ENCODE data around the gene IQCE. TPM values are rescaled to one million over a fixed set of nuclear protein-coding genes. Genes with fewer than 3 reads are reported as not detected.

The IQCE gene
- total RNA-seq, 1 experiment from 2014 or later = 0.93 TPM

- no peaks in the 10 kb centered on the region for H3K79me2 ChIP-seq (ENCODE audit: low read length)
- H3K27ac ChIP-seq (ENCODE audit: low read length) = no peak overlapping the region
- no peaks in the 10 kb centered on the region for H3K36me3 ChIP-seq (ENCODE audit: insufficient read depth, low read length)
- H2AFZ ChIP-seq (ENCODE audit: low read length) = no peak overlapping the region
- no peak for DNase-seq
- H4K20me1 ChIP-seq (ENCODE audit: insufficient read depth, low read depth, low read length) = no peaks in the 10 kb centered on the region
- H3K4me3 ChIP-seq (ENCODE audit: low read length) = no peak overlapping the region
- H3K4me2 ChIP-seq (ENCODE audit: low read depth, low read length, poor library complexity, severe bottlenecking) = no peak overlapping the region
- H3K9ac ChIP-seq (ENCODE audit: low read length) = no peak overlapping the region
- no peaks in the 10 kb centered on the region for H3K4me1 ChIP-seq (ENCODE audit: low read length)
- H3K9me3 ChIP-seq (ENCODE audit: low read length) = no peaks in the 10 kb centered on the region
- H3K9me2 ChIP-seq (replicated peaks; ENCODE audit: insufficient read depth, low read length) = no peaks in the 10 kb centered on the region
- no peaks in the 10 kb centered on the region for H3K27me3 ChIP-seq (ENCODE audit: low read length)
Observed at GRCh38 chr7:2622869-2623697, 64.3 kb downstream of the IQCE start.

- Histone ChIP-seq H2AFZ (ENCODE audit: low read length) (no peak overlapping the region), H3K9me3 (ENCODE audit: low read length) (no peaks in the 10 kb centered on the region), H3K27me3 (ENCODE audit: low read length) (no peaks in the 10 kb centered on the region), H3K27ac (ENCODE audit: low read length) (no peak overlapping the region), H3K4me3 (ENCODE audit: low read length) (no peak overlapping the region), H3K79me2 (ENCODE audit: low read length) (no peaks in the 10 kb centered on the region), H4K20me1 (ENCODE audit: insufficient read depth, low read depth, low read length) (no peaks in the 10 kb centered on the region), H3K36me3 (ENCODE audit: insufficient read depth, low read length) (no peaks in the 10 kb centered on the region), H3K9ac (ENCODE audit: low read length) (no peak overlapping the region), H3K4me1 (ENCODE audit: low read length) (no peaks in the 10 kb centered on the region), H3K9me2 (replicated peaks; ENCODE audit: insufficient read depth, low read length) (no peaks in the 10 kb centered on the region), H3K4me2 (ENCODE audit: low read depth, low read length, poor library complexity, severe bottlenecking) (no peak overlapping the region)
- DNase-seq = no peak
Observed at GRCh38 chr7:2623698-2624014, 64.9 kb downstream of the IQCE start.

- DNase-seq = no peak
- Histone ChIP-seq H3K27ac (ENCODE audit: low read length) (no peak overlapping the region), H3K4me2 (ENCODE audit: low read depth, low read length, poor library complexity, severe bottlenecking) (no peak overlapping the region), H2AFZ (ENCODE audit: low read length) (no peak overlapping the region), H3K9me3 (ENCODE audit: low read length) (no peaks in the 10 kb centered on the region), H3K9ac (ENCODE audit: low read length) (no peak overlapping the region), H3K36me3 (ENCODE audit: insufficient read depth, low read length) (no peaks in the 10 kb centered on the region), H3K4me1 (ENCODE audit: low read length) (no peaks in the 10 kb centered on the region), H3K4me3 (ENCODE audit: low read length) (no peak overlapping the region), H4K20me1 (ENCODE audit: insufficient read depth, low read depth, low read length) (no peaks in the 10 kb centered on the region), H3K79me2 (ENCODE audit: low read length) (no peaks in the 10 kb centered on the region), H3K9me2 (replicated peaks; ENCODE audit: insufficient read depth, low read length) (no peaks in the 10 kb centered on the region), H3K27me3 (ENCODE audit: low read length) (no peaks in the 10 kb centered on the region)
Observed at GRCh38 chr7:2624293-2624886, 65.6 kb downstream of the IQCE start.

- no peak overlapping the region for H3K4me2 ChIP-seq (ENCODE audit: low read depth, low read length, poor library complexity, severe bottlenecking)
- H4K20me1 ChIP-seq (ENCODE audit: insufficient read depth, low read depth, low read length) = no peaks in the 10 kb centered on the region
- no peaks in the 10 kb centered on the region for H3K9me3 ChIP-seq (ENCODE audit: low read length)
- no peak for DNase-seq
- no peaks in the 10 kb centered on the region for H3K9me2 ChIP-seq (replicated peaks; ENCODE audit: insufficient read depth, low read length)
- H3K4me1 ChIP-seq (ENCODE audit: low read length) = peaks cover 3% of the 10 kb centered on the region
- H3K9ac ChIP-seq (ENCODE audit: low read length) = no peak overlapping the region
- H3K27ac ChIP-seq (ENCODE audit: low read length) = no peak overlapping the region
- no peak overlapping the region for H3K4me3 ChIP-seq (ENCODE audit: low read length)
- H3K27me3 ChIP-seq (ENCODE audit: low read length) = no peaks in the 10 kb centered on the region
- no peaks in the 10 kb centered on the region for H3K36me3 ChIP-seq (ENCODE audit: insufficient read depth, low read length)
- no peak overlapping the region for H2AFZ ChIP-seq (ENCODE audit: low read length)
- no peaks in the 10 kb centered on the region for H3K79me2 ChIP-seq (ENCODE audit: low read length)
Observed at GRCh38 chr7:2626498-2627117, 67.8 kb downstream of the IQCE start.

- peaks cover 9% of the 10 kb centered on the region for H3K4me1 ChIP-seq (ENCODE audit: low read length)
- no peaks in the 10 kb centered on the region for H3K9me2 ChIP-seq (replicated peaks; ENCODE audit: insufficient read depth, low read length)
- no peak overlapping the region for H3K27ac ChIP-seq (ENCODE audit: low read length)
- H4K20me1 ChIP-seq (ENCODE audit: insufficient read depth, low read depth, low read length) = 0 out of 2 replicates have a peak, but pooled peaks cover 4% of the 10 kb centered on the region
- no peak for DNase-seq
- no peaks in the 10 kb centered on the region for H3K36me3 ChIP-seq (ENCODE audit: insufficient read depth, low read length)
- H3K79me2 ChIP-seq (ENCODE audit: low read length) = no peaks in the 10 kb centered on the region
- H3K9ac ChIP-seq (ENCODE audit: low read length) = no peak overlapping the region
- H3K4me2 ChIP-seq (ENCODE audit: low read depth, low read length, poor library complexity, severe bottlenecking) = no peak overlapping the region
- no peak overlapping the region for H2AFZ ChIP-seq (ENCODE audit: low read length)
- H3K4me3 ChIP-seq (ENCODE audit: low read length) = no peak overlapping the region
- H3K27me3 ChIP-seq (ENCODE audit: low read length) = no peaks in the 10 kb centered on the region
- H3K9me3 ChIP-seq (ENCODE audit: low read length) = no peaks in the 10 kb centered on the region
Observed at GRCh38 chr7:2627258-2628129, 68.7 kb downstream of the IQCE start.

GRCh38 chr7:2628130-2628482 is 69.3 kb downstream of the IQCE start:
- H3K79me2 ChIP-seq (ENCODE audit: low read length) = no peaks in the 10 kb centered on the region
- 0 out of 2 replicates have a peak, but pooled peaks cover 10% of the 10 kb centered on the region for H4K20me1 ChIP-seq (ENCODE audit: insufficient read depth, low read depth, low read length)
- H3K27ac ChIP-seq (ENCODE audit: low read length) = no peak overlapping the region
- no peaks in the 10 kb centered on the region for H3K9me3 ChIP-seq (ENCODE audit: low read length)
- no peak overlapping the region for H3K9ac ChIP-seq (ENCODE audit: low read length)
- peaks cover 15% of the 10 kb centered on the region for H3K4me1 ChIP-seq (ENCODE audit: low read length)
- H3K4me3 ChIP-seq (ENCODE audit: low read length) = no peak overlapping the region
- DNase-seq = no peak
- H3K4me2 ChIP-seq (ENCODE audit: low read depth, low read length, poor library complexity, severe bottlenecking) = no peak overlapping the region
- no peaks in the 10 kb centered on the region for H3K27me3 ChIP-seq (ENCODE audit: low read length)
- H2AFZ ChIP-seq (ENCODE audit: low read length) = no peak overlapping the region
- H3K9me2 ChIP-seq (replicated peaks; ENCODE audit: insufficient read depth, low read length) = no peaks in the 10 kb centered on the region
- H3K36me3 ChIP-seq (ENCODE audit: insufficient read depth, low read length) = no peaks in the 10 kb centered on the region

GRCh38 chr7:2628891-2629290 is 70.1 kb downstream of the IQCE start:
- H3K79me2 ChIP-seq (ENCODE audit: low read length) = no peaks in the 10 kb centered on the region

More at GRCh38 chr7:2628891-2629290, 70.1 kb downstream of the IQCE start:
- peaks cover 18% of the 10 kb centered on the region for H3K4me1 ChIP-seq (ENCODE audit: low read length)
- H3K9ac ChIP-seq (ENCODE audit: low read length) = no peak overlapping the region
- H3K27ac ChIP-seq (ENCODE audit: low read length) = no peak overlapping the region
- peaks cover 11% of the 10 kb centered on the region; the same call in 1 of the 2 replicates for H4K20me1 ChIP-seq (ENCODE audit: insufficient read depth, low read depth, low read length)
- no peak overlapping the region for H3K4me3 ChIP-seq (ENCODE audit: low read length)
- DNase-seq = no peak
- H3K36me3 ChIP-seq (ENCODE audit: insufficient read depth, low read length) = no peaks in the 10 kb centered on the region
- no peaks in the 10 kb centered on the region for H3K9me2 ChIP-seq (replicated peaks; ENCODE audit: insufficient read depth, low read length)
- H3K27me3 ChIP-seq (ENCODE audit: low read length) = no peaks in the 10 kb centered on the region
- no peaks in the 10 kb centered on the region for H3K9me3 ChIP-seq (ENCODE audit: low read length)
- H3K4me2 ChIP-seq (ENCODE audit: low read depth, low read length, poor library complexity, severe bottlenecking) = no peak overlapping the region
- no peak overlapping the region for H2AFZ ChIP-seq (ENCODE audit: low read length)
